Prostate gland (tissue), 2 donors: Measurements from ENCODE around the gene TPSB2. TPM values are rescaled to one million over a fixed set of nuclear protein-coding genes. Genes with fewer than 3 reads are reported as not detected.
"Not testable (repeated sequence)": the region's sequence is repeated elsewhere in the genome, so short reads cannot be mapped to it uniquely, and the experiment has no call there.

Experiments
- DNase-seq: peaks from one replicate; pipeline ENCODE4 v3.0.0-alpha.2; 2019; ENCODE audit warnings: low spot score
- H3K27ac ChIP-seq, 2 donors: fragments of 200-600 bp; sonication (generic); 2 replicates each; pipeline ENCODE4 v1.5.1; 2017 to 2019
- H3K27me3 ChIP-seq: fragments of 200-600 bp; sonication (generic); replicated peaks from 2 replicates; pipeline ENCODE4 v1.5.1; 2019; ENCODE audit not compliant: insufficient read depth
- H3K36me3 ChIP-seq, 2 donors: fragments of 200-600 bp; sonication (generic); 1 replicate in 1 of 2; 2 replicates in 1 of 2; pipeline versions ENCODE4 v1.5.1 to v1.8.1; 2017 to 2019
- H3K4me1 ChIP-seq: fragments of 200-600 bp; sonication (generic); replicated peaks from 2 replicates; pipeline ENCODE4 v1.5.1; 2019
- H3K4me3 ChIP-seq, 2 donors: fragments of 200-600 bp; sonication (generic); 2 replicates each; pipeline ENCODE4 v1.5.1; 2017 to 2019
- H3K9me3 ChIP-seq: fragments of 200-600 bp; sonication (generic); 2 replicates; pipeline ENCODE4 v1.5.1; 2017
- POLR2A ChIP-seq: fragments of 450-650 bp; IDR thresholded peaks from one replicate; pipeline ENCODE4 v1.6.1; 2016; ENCODE audit warnings: antibody characterized with exemption, mild to moderate bottlenecking
- POLR2AphosphoS5 ChIP-seq: sonication (generic); formaldehyde crosslinking; IDR thresholded peaks from one replicate; pipeline ENCODE4 v1.6.1; 2017; ENCODE audit warnings: antibody characterized with exemption
- WGBS: methylation state at CpG from one replicate; pipeline ENCODE4 v1.1.5; 2018; 5-methylcytosine and 5-hydroxymethylcytosine counted together
- intact Hi-C: fragments of 100-400 bp; cut with DNase I; formaldehyde crosslinking; loops from one replicate; pipeline ENCODE4 v1.14.2; 2022
- total RNA-seq, 2 donors: library from RNA; depleted of rRNA; stranded (reverse); fragments of >200 nt; gene quantifications; one replicate each; pipeline ENCODE4 v1.1.0, GENCODE V29; 2016
- TF ChIP-seq, protein P1 (sequence below), 4 experiments: fragments of 200-600 bp in 2 of 4; fragments of 450-650 bp in 2 of 4; sonication (generic) in 2 of 4; IDR thresholded peaks; 1 replicate in 3 of 4; 2 replicates in 1 of 4; pipeline ENCODE4 v1.5.1; 2016 to 2019; ENCODE audit warnings: antibody characterized with exemption in 4 of 4, mild to moderate bottlenecking in 2 of 4, moderate library complexity in 2 of 4

Gene TPSB2
- total RNA-seq, 2 donors from 2014 or later = 31.8 to 78.7 TPM

DNA sequence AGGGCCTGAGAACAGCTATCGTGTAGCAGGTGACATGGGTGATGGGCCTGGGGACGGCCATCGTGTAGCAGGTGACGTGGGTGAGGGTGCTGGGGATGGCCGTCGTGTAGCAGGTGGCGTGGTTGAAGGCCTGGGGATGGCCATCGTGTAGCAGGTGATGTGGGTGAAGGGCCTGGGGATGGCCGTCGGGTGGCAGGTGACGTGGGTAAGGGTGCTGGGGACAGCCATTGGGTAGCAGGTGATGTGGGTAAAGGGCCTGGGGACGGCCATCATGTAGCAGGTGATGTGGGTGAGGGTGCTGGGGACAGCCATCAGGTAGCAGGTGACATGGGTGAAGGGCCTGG, 41.4 kb upstream of the TPSB2 start:
- 69% methylated on average over 12 of the region's 12 CpGs for WGBS
- H3K4me3 ChIP-seq = no peak overlapping the region
- intact Hi-C loops = no loop called here
- no peaks in the 10 kb centered on the region for H3K36me3 ChIP-seq
- H3K9me3 ChIP-seq = no peaks in the 10 kb centered on the region
- TF ChIP-seq, protein P1, sequence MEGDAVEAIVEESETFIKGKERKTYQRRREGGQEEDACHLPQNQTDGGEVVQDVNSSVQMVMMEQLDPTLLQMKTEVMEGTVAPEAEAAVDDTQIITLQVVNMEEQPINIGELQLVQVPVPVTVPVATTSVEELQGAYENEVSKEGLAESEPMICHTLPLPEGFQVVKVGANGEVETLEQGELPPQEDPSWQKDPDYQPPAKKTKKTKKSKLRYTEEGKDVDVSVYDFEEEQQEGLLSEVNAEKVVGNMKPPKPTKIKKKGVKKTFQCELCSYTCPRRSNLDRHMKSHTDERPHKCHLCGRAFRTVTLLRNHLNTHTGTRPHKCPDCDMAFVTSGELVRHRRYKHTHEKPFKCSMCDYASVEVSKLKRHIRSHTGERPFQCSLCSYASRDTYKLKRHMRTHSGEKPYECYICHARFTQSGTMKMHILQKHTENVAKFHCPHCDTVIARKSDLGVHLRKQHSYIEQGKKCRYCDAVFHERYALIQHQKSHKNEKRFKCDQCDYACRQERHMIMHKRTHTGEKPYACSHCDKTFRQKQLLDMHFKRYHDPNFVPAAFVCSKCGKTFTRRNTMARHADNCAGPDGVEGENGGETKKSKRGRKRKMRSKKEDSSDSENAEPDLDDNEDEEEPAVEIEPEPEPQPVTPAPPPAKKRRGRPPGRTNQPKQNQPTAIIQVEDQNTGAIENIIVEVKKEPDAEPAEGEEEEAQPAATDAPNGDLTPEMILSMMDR (IDR thresholded peaks at IDR 0.05) = no peak
- no peak for TF ChIP-seq POLR2A
- no peak for TF ChIP-seq POLR2AphosphoS5
- no peak overlapping the region for H3K27ac ChIP-seq
- DNase-seq = no peak
- no peaks in the 10 kb centered on the region for H3K27me3 ChIP-seq
- no peaks in the 10 kb centered on the region for H3K4me1 ChIP-seq

DNA sequence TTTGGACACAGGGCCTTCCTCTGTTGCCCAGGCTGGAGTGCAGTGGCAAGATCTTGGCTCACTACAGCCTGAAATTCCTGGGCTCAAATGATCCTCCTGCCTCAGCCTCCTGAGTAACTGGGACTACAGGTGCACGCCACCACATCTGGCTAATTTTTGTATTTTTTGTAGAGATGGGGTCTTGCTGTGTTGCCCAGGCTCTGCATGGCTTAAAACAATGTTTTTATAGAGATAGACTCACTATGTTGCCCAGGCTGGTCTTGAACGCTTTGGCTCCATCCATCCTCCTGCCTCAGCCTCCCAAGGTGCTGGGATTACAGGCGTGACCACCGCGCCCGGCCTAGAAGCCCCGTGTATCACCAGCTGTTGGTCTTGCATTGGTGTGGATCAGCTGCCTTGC, 39.4 kb upstream of the TPSB2 start:
- DNase-seq, H3K27me3 ChIP-seq: not testable (repeated sequence)
- WGBS = 92% methylated on average over 7 of the region's 7 CpGs

DNA sequence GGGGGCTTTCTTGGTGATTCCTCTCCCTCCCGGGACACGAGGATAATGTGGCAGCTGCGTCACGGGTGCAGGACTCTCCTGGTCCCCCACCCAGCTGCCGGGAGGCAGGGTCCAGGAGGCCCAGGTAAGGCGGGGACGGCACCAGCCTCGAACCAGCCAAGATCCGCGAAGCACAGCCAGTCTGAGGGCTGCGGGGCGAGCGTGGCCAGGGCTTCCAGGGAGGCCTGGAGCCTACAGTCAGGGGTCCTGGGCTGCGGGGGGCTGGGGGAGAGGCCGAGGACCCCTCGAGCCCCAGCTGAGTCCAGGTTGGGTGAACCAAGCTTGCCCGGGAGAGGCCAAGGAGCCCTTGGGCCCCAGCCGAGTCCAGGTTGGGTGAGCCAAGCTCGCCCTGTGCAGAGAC, 35.8 kb upstream of the TPSB2 start:
- Histone ChIP-seq H3K36me3 (no peaks in the 10 kb centered on the region), H3K9me3 (no peaks in the 10 kb centered on the region), H3K4me3 (no peak overlapping the region), H3K27ac (no peak overlapping the region), H3K27me3 (peaks cover 8% of the 10 kb centered on the region), H3K4me1 (no peaks in the 10 kb centered on the region)
- 85% methylated on average over 17 of the region's 19 CpGs for WGBS
- no peak for TF ChIP-seq POLR2A
- no peak for TF ChIP-seq POLR2AphosphoS5
- TF ChIP-seq, protein P1 (IDR thresholded peaks at IDR 0.05) = no peak
- DNase-seq = no peak
- intact Hi-C loops = no loop called here

More for the DNA sequence above, 39.4 kb upstream of the TPSB2 start:
- intact Hi-C loops, H3K4me3 ChIP-seq, H3K36me3 ChIP-seq, H3K27ac ChIP-seq, H3K4me1 ChIP-seq, H3K9me3 ChIP-seq: not testable (repeated sequence)

DNA sequence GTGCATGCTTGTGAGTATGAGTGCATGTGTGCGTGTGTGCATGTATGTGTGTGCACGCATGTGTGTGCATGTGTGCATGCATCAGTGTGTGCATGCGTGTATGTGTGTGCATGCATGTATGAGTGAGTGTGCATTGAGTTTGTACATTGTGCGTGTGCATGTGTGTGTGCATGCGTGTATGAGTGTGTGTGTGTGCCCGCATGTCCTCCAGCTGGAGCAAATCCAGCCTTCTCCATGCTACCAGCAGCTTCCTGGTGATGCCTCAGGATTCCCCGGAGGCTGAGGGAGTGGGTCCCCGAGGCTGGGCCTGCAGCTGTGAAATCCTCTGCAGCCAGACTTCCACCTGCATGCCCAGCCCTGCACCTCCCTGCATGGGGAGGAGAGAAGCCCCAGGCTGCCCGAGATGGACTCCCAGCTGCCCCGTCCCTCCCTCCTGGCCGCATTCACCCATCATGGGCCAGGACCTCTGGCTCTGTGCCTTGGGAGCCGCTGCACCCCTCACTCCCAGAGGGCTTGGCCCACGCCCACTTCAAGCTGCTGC, 35.2 kb upstream of the TPSB2 start:
- TF ChIP-seq POLR2AphosphoS5 (no peak), POLR2A (no peak)
- TF ChIP-seq, protein P1 (IDR thresholded peaks at IDR 0.05) = no peak
- Histone ChIP-seq H3K4me1 (no peaks in the 10 kb centered on the region), H3K27me3 (peaks cover 15% of the 10 kb centered on the region), H3K36me3 (no peaks in the 10 kb centered on the region), H3K4me3 (no peak overlapping the region), H3K27ac (no peak overlapping the region), H3K9me3 (no peaks in the 10 kb centered on the region)
- DNase-seq = no peak
- WGBS = 75% methylated on average over 13 of the region's 13 CpGs
- intact Hi-C loops = no loop called here

DNA sequence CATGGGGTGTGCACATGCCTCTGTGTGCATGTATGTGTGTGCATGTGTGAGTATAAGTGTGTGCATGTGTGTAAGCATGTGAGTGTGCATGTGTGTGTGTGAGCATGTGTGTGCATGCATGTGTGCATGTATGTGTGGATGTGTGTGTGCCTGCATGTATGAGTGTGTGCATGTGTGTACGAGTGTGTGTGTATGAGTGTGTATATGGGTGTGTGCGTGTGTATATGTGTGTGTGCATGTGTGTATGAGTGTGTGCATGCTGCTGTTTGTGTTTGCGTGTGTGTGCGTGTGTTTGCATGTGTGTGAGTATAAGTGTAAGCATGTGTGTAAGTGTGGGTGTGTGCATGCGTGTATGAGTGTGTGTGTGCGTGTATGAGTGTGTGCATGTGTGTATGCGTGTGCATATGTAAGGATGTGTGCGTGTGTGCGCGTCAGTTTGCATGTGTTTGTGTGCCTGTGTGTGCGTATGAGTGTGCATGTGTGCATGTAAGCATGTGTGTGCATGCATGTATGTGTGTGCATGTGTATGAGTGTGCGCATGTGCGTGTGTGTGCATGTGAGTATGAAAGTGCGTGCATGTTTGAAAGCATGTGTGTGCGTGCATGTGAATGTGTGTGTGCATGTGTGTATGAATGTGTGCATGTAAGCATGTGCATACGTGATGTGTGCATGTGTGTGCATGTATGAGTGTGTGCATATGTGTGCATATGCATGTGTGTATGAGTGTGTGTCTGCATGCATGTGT, 34.5 kb upstream of the TPSB2 start:
- 90% methylated on average over 16 of the region's 16 CpGs for WGBS
- Histone ChIP-seq H3K9me3 (no peaks in the 10 kb centered on the region), H3K36me3 (no peaks in the 10 kb centered on the region), H3K4me1 (no peaks in the 10 kb centered on the region), H3K27me3 (peaks cover 21% of the 10 kb centered on the region), H3K27ac (no peak overlapping the region), H3K4me3 (no peak overlapping the region)
- TF ChIP-seq POLR2AphosphoS5 (no peak), POLR2A (no peak)
- TF ChIP-seq, protein P1 (IDR thresholded peaks at IDR 0.05) = no peak
- intact Hi-C loops = no loop called here
- DNase-seq = no peak
